Mesothelial cell of epicardium (in vitro differentiated cells): ENCODE results near the gene KRT12. TPM values are rescaled to one million over a fixed set of nuclear protein-coding genes. Genes with fewer than 3 reads are reported as not detected.
A peak's percentile ranks its signal among the peaks of the same experiment; 100 is the strongest.

Experiments used
- DNase-seq, 2 experiments: peaks; one replicate each; pipeline ENCODE4 v3.0.0; 2021; ENCODE audit warnings: low spot score in 2 of 2; ENCODE audit not compliant: unreplicated experiment in 2 of 2
- H3K27ac Mint-ChIP-seq: 2 replicates; pipeline ENCODE4 v1.8.0; 2021; ENCODE audit warnings: mixed read lengths
- H3K27me3 Mint-ChIP-seq: 2 replicates; pipeline ENCODE4 v1.8.0; 2021; ENCODE audit warnings: low read depth, mixed read lengths
- H3K36me3 Mint-ChIP-seq: 2 replicates; pipeline ENCODE4 v1.8.0; 2021; ENCODE audit warnings: mixed read lengths
- H3K4me1 Mint-ChIP-seq: 2 replicates; pipeline ENCODE4 v1.8.0; 2021; ENCODE audit warnings: mixed read lengths
- H3K4me3 Mint-ChIP-seq: 2 replicates; pipeline ENCODE4 v1.8.0; 2021; ENCODE audit warnings: mild to moderate bottlenecking, moderate library complexity, mixed read lengths
- H3K9me3 Mint-ChIP-seq: 2 replicates; pipeline ENCODE4 v1.8.0; 2021; ENCODE audit warnings: mixed read lengths
- CTCF ChIP-seq: fragments of 200-600 bp; sonication (generic); IDR thresholded peaks from one replicate; pipeline ENCODE4 v1.5.0; 2021; ENCODE audit warnings: antibody characterized with exemption; ENCODE audit not compliant: unreplicated experiment
- total RNA-seq: library from RNA; stranded (reverse); gene quantifications from 3 replicates; pipeline ENCODE4 v1.2.1, GENCODE V29; 2021

KRT12 gene
- total RNA-seq, 1 donor from 2014 or later = not detected

- Mint-ChIP-seq H3K27ac (no peak within 1 kb of the TSS), H3K4me3 (no peak within 1 kb of the TSS), H3K36me3 (peaks cover 3% of the 10 kb centered on the region), H3K27me3 (peaks cover 12% of the 10 kb centered on the region), H3K4me1 (peaks cover 20% of the 10 kb centered on the region), H3K9me3 (no peaks in the 10 kb centered on the region)
- TF ChIP-seq CTCF = no peak
- no peak for DNase-seq
These were observed 44.8 kb downstream of the KRT12 start, which contains the start of gene KRT10 for GRCh38 chr17:40822132-40822812. Gene KRT10 (minus strand): TSS chr17:40822614. CDS start chr17:40822585, 29 bp downstream.

GRCh38 chr17:40821536-40821935 lies 45.5 kb downstream of the KRT12 start:
- H3K4me3 Mint-ChIP-seq = no peak overlapping the region
- peaks cover 10% of the 10 kb centered on the region for H3K36me3 Mint-ChIP-seq
- no peak for DNase-seq
- peaks cover 5% of the 10 kb centered on the region for H3K27me3 Mint-ChIP-seq
- no peak for TF ChIP-seq CTCF
- H3K4me1 Mint-ChIP-seq = peaks cover 20% of the 10 kb centered on the region
- no peaks in the 10 kb centered on the region for H3K9me3 Mint-ChIP-seq
- no peak overlapping the region for H3K27ac Mint-ChIP-seq

DNA sequence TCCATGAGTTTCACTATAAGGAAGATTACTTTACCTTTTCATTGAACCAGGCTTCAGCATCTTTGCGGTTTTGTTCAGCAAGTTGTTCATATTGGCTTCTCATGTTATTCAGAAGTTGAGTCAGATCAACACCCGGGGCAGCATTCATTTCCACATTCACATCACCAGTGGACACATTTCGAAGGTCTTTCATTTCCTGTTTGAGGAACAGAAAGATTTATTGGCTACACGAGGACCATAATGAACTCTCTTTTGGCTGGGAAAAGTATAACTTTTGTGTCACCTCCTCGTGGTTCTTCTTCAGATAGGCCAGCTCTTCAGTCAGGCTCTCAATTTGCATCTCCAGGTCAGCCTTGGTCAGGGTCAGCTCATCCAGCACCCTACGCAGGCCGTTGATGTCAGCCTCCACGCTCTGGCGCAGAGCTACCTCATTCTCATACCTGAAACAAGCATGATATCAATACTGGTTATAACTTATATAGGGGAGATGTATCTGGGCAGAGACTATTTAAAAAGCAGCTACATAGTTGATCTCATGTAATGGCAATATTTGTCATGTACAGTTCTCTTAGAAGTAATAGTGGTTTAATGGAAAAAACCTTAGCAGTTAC lies 46.7 kb downstream of the KRT12 start:
- peaks cover 2% of the 10 kb centered on the region for H3K27me3 Mint-ChIP-seq
- H3K27ac Mint-ChIP-seq = no peak overlapping the region
- peaks cover 20% of the 10 kb centered on the region for H3K4me1 Mint-ChIP-seq
- TF ChIP-seq CTCF = no peak
- peak overlapping the region; percentile 74 for H3K4me3 Mint-ChIP-seq
- no peak for DNase-seq
- H3K9me3 Mint-ChIP-seq = no peaks in the 10 kb centered on the region
- H3K36me3 Mint-ChIP-seq = peaks cover 11% of the 10 kb centered on the region

GRCh38 chr17:40819528-40820125 lies 47.4 kb downstream of the KRT12 start:
- H3K4me3 Mint-ChIP-seq = peak overlapping the region; percentile 74
- H3K4me1 Mint-ChIP-seq = peaks cover 20% of the 10 kb centered on the region
- DNase-seq = no peak
- peaks cover 5% of the 10 kb centered on the region for H3K27me3 Mint-ChIP-seq
- H3K27ac Mint-ChIP-seq = peak overlapping the region; percentile 87
- no peak for TF ChIP-seq CTCF
- no peaks in the 10 kb centered on the region for H3K9me3 Mint-ChIP-seq
- peaks cover 11% of the 10 kb centered on the region for H3K36me3 Mint-ChIP-seq

DNA sequence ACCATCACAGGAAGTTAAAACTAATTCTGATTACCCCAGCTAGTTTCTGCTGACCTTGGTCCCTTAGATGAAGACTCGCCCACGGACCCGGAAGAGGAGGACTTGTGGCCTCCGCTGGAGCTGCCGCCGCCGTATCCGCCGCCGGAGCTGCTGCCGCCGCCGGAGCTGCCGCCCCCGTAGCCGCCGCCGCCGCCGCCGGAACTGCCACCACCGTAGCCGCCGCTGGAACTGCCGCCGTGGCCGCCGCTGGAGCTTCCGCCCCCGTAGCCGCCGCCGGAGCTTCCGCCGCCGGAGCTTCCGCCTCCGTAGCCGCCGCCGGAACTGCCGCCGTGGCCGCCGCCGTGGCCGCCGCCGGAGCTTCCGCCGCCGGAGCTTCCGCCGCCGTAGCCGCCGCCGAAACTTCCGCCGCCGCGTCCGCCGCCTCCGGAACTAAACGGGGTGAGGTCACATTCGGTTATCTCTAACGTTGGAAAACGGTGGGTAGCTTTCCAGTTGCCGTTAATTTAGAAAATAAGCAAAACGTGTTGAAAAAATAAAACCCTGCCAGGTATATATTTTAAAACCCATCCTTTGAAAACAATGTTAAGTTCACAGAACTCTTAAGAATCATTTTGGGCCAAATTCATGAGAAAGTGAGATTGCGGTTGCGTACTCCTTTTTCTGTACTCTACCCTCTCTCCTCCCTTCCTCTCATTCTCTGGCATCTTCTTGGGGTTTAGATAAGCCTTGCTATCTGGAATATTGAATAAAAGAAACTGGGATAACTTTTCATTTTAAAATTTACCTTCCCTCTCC lies 48.1 kb downstream of the KRT12 start:
- Mint-ChIP-seq H3K4me1 (peaks cover 15% of the 10 kb centered on the region), H3K4me3 (peak overlapping the region; percentile 93), H3K27ac (peak overlapping the region; percentile 87), H3K36me3 (peaks cover 11% of the 10 kb centered on the region), H3K9me3 (no peaks in the 10 kb centered on the region), H3K27me3 (peaks cover 12% of the 10 kb centered on the region)
- DNase-seq = peak; percentile 59 to 85
- no peak for TF ChIP-seq CTCF
